Osteocyte (in vitro differentiated cells): ENCODE measurements around the gene ZNF438. TPM values are rescaled to one million over a fixed set of nuclear protein-coding genes. Genes with fewer than 3 reads are reported as not detected.
"Not testable (repeated sequence)": the region's sequence is repeated elsewhere in the genome, so short reads cannot be mapped to it uniquely, and the experiment has no call there.

ENCODE experiments used
- DNase-seq: peaks from one replicate; pipeline ENCODE4 v3.0.0; 2021; ENCODE audit warnings: mixed read lengths; ENCODE audit not compliant: unreplicated experiment; ENCODE audit errors: extremely low spot score
- H3K27ac Mint-ChIP-seq: one replicate; pipeline ENCODE4 v1.8.0; 2021; ENCODE audit warnings: mild to moderate bottlenecking, mixed read lengths; ENCODE audit not compliant: unreplicated experiment
- H3K27me3 Mint-ChIP-seq: one replicate; pipeline ENCODE4 v1.8.0; 2021; ENCODE audit warnings: mixed read lengths; ENCODE audit not compliant: unreplicated experiment
- H3K36me3 Mint-ChIP-seq: one replicate; pipeline ENCODE4 v1.8.0; 2021; ENCODE audit warnings: mixed read lengths; ENCODE audit not compliant: unreplicated experiment
- H3K4me1 Mint-ChIP-seq: one replicate; pipeline ENCODE4 v1.8.0; 2021; ENCODE audit warnings: mixed read lengths; ENCODE audit not compliant: unreplicated experiment
- H3K4me3 Mint-ChIP-seq: one replicate; pipeline ENCODE4 v1.8.0; 2021; ENCODE audit warnings: mild to moderate bottlenecking, moderate library complexity, mixed read lengths; ENCODE audit not compliant: unreplicated experiment
- H3K9me3 Mint-ChIP-seq: one replicate; pipeline ENCODE4 v1.8.0; 2021; ENCODE audit warnings: mixed read lengths; ENCODE audit not compliant: unreplicated experiment
- total RNA-seq: library from RNA; stranded (reverse); gene quantifications from 2 replicates; pipeline ENCODE4 v1.2.1, GENCODE V29; 2021
- TF ChIP-seq, protein P1 (sequence below): fragments of 200-600 bp; sonication (generic); IDR thresholded peaks from 2 replicates; pipeline ENCODE4 v1.5.0; 2021; ENCODE audit warnings: antibody characterized with exemption, mild to moderate bottlenecking, moderate library complexity

The ZNF438 gene
- total RNA-seq, 1 donor from 2014 or later, result 4.8 TPM

DNA sequence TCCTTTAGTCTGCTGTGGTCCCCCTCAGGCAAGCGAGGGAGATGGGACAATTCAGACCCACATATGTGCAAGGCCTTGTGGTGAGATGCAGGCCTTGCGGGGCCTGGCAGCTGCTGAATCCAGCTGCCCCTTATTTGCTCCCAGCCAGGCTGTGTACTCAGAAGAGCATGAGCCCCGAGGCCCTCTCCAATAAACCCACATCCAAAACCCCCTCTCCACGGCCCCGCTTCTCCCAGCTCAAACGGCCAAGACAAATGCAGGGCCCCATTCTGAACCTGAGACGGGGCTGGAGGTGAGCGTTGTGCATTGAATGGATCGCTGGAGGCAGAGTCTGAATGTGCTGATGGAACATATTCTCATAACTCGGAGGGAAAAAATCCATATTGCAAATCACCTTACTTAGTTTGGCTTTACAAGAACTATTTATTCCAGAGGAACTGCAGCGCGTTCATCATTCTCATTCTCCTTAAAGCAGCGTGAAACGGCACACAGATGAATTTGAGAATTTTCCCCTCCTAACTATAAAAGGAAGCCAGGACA, 232.9 kb downstream of the ZNF438 start:
- H3K4me3 Mint-ChIP-seq, result no peak overlapping the region
- DNase-seq, result no peak
- TF ChIP-seq, protein P1, sequence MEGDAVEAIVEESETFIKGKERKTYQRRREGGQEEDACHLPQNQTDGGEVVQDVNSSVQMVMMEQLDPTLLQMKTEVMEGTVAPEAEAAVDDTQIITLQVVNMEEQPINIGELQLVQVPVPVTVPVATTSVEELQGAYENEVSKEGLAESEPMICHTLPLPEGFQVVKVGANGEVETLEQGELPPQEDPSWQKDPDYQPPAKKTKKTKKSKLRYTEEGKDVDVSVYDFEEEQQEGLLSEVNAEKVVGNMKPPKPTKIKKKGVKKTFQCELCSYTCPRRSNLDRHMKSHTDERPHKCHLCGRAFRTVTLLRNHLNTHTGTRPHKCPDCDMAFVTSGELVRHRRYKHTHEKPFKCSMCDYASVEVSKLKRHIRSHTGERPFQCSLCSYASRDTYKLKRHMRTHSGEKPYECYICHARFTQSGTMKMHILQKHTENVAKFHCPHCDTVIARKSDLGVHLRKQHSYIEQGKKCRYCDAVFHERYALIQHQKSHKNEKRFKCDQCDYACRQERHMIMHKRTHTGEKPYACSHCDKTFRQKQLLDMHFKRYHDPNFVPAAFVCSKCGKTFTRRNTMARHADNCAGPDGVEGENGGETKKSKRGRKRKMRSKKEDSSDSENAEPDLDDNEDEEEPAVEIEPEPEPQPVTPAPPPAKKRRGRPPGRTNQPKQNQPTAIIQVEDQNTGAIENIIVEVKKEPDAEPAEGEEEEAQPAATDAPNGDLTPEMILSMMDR, result no peak
- H3K4me1 Mint-ChIP-seq, result peaks cover 15% of the 10 kb centered on the region
- H3K27ac Mint-ChIP-seq, result no peak overlapping the region
- H3K27me3 Mint-ChIP-seq, result no peaks in the 10 kb centered on the region
- no peaks in the 10 kb centered on the region for H3K9me3 Mint-ChIP-seq
- no peaks in the 10 kb centered on the region for H3K36me3 Mint-ChIP-seq

DNA sequence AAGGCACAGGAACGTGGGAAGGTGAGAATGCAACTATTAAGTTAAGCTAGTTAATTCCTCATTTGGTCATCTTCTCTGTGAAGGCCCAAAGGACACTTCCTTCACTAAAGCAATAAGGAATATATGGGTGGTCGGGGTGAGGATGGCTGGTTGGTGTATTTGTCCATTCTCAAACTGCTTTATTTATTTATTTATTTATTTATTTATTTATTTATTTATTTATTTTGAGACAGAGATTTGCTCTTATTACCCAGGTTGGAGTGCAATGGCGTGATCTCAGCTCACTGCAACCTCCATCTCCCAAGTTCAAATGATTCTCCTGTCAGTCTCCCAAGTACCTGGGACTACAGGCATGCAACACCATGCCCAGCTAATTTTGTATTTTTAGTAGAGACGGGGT, 236.6 kb downstream of the ZNF438 start:
- not testable (repeated sequence) for H3K36me3 Mint-ChIP-seq, H3K4me3 Mint-ChIP-seq, H3K27ac Mint-ChIP-seq, DNase-seq, H3K27me3 Mint-ChIP-seq, H3K9me3 Mint-ChIP-seq
- peaks cover 14% of the 10 kb centered on the region for H3K4me1 Mint-ChIP-seq
